Omental fat pad (tissue), 4 donors: ENCODE data around the gene LRRC71. TPM values are rescaled to one million over a fixed set of nuclear protein-coding genes. Genes with fewer than 3 reads are reported as not detected.

Source experiments
- ATAC-seq: fragments of 150-250 bp; one replicate; pipeline ENCODE4 v1.9.1; 2016; ENCODE audit warnings: mild to moderate bottlenecking, moderate library complexity; ENCODE audit not compliant: low FRiP score
- DNase-seq: peaks from one replicate; pipeline ENCODE4 v3.0.0-alpha.2; 2019; ENCODE audit warnings: low spot score
- CTCF ChIP-seq, 3 donors: fragments of 450-650 bp; IDR thresholded peaks; one replicate each; pipeline ENCODE4 v1.5.1; 2016 to 2017; ENCODE audit warnings: antibody characterized with exemption in 3 of 3, mild to moderate bottlenecking in 3 of 3, moderate library complexity in 2 of 3
- total RNA-seq, 4 donors: library from RNA; depleted of rRNA; stranded (reverse); fragments of >200 nt; gene quantifications; one replicate each; pipeline ENCODE4 v1.1.0, GENCODE V29; 2016

The LRRC71 gene
- total RNA-seq, 4 donors from 2014 or later, result not detected

- ATAC-seq (peak; percentile 47), DNase-seq (peak; percentile 89)
- no peak for TF ChIP-seq CTCF (IDR thresholded peaks at IDR 0.05)
Measured at GRCh38 chr1:156889802-156890580, 30.4 kb upstream of the LRRC71 start.

- ATAC-seq (peak; percentile 85), DNase-seq (peak; percentile 83)
- peak in 1 of 3 donors; percentile 25 for TF ChIP-seq CTCF (IDR thresholded peaks at IDR 0.05)
Measured at GRCh38 chr1:156892190-156893047, 28.0 kb upstream of the LRRC71 start.

GRCh38 chr1:156893048-156893953 is 27.1 kb upstream of the LRRC71 start, which contains the start of gene PEAR1:
Gene PEAR1 (plus strand): TSS chr1:156893718. CDS start chr1:156903927, 10,209 bp downstream.
- DNase-seq, result no peak
- no peak for TF ChIP-seq CTCF (IDR thresholded peaks at IDR 0.05)
- ATAC-seq, result no peak

- no peak for DNase-seq
- no peak for ATAC-seq
- TF ChIP-seq CTCF (IDR thresholded peaks at IDR 0.05), result no peak
Measured at GRCh38 chr1:156894001-156894400, 26.4 kb upstream of the LRRC71 start.

GRCh38 chr1:156894711-156895454 is 25.5 kb upstream of the LRRC71 start:
- ATAC-seq (no peak), DNase-seq (no peak)
- no peak for TF ChIP-seq CTCF (IDR thresholded peaks at IDR 0.05)

GRCh38 chr1:156895455-156895812 is 25.0 kb upstream of the LRRC71 start:
- DNase-seq (no peak), ATAC-seq (no peak)
- TF ChIP-seq CTCF (IDR thresholded peaks at IDR 0.05), result no peak
